Measurements from ENCODE around the gene SPOUT1. TPM values are rescaled to one million over a fixed set of nuclear protein-coding genes. Genes with fewer than 3 reads are reported as not detected.

The SPOUT1 gene
- total and polyA plus RNA-seq, 10 donors = 31.9 to 54.3 (median 40.1) TPM

GRCh38 chr9:128821584-128822406, 7.8 kb downstream of the SPOUT1 start:
- DNase-seq = no peak
- Histone ChIP-seq H3K36me3 (peaks cover 0 to 62% (median 56%) of the 10 kb centered on the region in 6 donors), H3K27me3 (replicated peaks in 1 of 7) (no peaks in the 10 kb centered on the region), H3K27ac (peak overlapping the region in 1 of 8 donors; percentile 6), H3K4me1 (peaks cover 7 to 41% (median 20%) of the 10 kb centered on the region in 6 donors), H3K9me3 (no peaks in the 10 kb centered on the region), H3K4me3 (no peak overlapping the region)
- TF ChIP-seq POLR2AphosphoS5 (IDR thresholded peaks at IDR 0.05) (no peak), CTCF (IDR thresholded peaks at IDR 0.05 in 8 of 11, conservative IDR thresholded peaks at IDR 0.05 in 3 of 11) (no peak), POLR2A (IDR thresholded peaks at IDR 0.05) (no peak)
- WGBS, 5 donors = 86 to 93% (median 92%) methylated on average over 15 to 16 of the region's 16 CpGs
- intact Hi-C loops (cut with DNase I; ENCODE audit: low total_unique reads) = no loop called here

DNA sequence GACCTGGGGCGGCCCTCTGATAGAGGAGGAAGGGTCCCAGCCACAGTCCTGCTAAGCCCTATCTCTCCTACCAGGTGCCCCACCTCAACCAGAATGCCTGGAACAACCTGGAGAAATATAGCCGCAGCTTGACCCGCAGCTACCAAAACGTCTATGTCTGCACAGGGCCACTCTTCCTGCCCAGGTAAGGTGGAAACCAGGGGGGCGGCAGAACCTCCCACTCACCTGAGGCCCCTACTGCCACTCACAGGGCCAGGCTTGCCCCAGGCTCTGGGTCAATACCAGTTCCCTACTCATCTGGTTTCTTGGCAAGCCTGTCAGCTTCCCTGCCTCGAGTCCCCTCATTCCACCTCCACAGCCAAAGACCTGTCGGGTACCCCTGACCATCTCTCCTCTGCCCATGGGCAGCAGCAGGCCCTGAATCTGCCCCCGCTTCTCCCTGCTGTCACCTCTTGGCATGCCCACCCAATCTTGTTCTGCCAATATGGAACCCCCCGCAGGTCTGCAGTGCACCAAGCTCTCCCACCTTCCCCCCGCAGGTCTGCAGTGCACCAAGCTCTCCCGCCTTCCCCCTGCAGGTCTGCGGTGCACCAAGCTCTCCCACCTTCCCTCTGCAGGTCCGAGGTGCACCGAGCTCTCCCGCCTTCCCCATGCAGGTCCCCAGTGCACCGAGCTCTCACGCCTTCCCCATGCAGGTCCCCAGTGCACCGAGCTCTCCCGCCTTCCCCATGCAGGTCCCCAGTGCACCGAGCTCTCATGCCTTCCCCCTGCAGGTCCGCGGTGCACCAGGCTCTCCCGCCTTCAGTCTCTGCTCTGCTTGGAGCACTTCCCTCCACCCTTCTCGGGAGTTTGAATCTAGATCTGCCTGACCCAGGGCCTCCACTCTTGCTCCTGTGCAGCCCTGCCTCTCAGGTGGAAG, 8.7 kb downstream of the SPOUT1 start:
- DNase-seq = no peak
- Histone ChIP-seq H3K4me1 (peaks cover 7 to 41% (median 20%) of the 10 kb centered on the region in 6 donors), H3K4me3 (no peak overlapping the region), H3K36me3 (peaks cover 0 to 54% (median 47%) of the 10 kb centered on the region in 6 donors), H3K9me3 (no peaks in the 10 kb centered on the region), H3K27me3 (replicated peaks in 1 of 7) (no peaks in the 10 kb centered on the region), H3K27ac (no peak overlapping the region)
- TF ChIP-seq CTCF (IDR thresholded peaks at IDR 0.05 in 8 of 11, conservative IDR thresholded peaks at IDR 0.05 in 3 of 11) (no peak), POLR2A (IDR thresholded peaks at IDR 0.05) (no peak), POLR2AphosphoS5 (IDR thresholded peaks at IDR 0.05) (no peak)
- 89 to 93% (median 91%) methylated on average over 24 of the region's 24 CpGs for WGBS, 5 donors
- intact Hi-C loops (cut with DNase I; ENCODE audit: low total_unique reads) = no loop called here

GRCh38 chr9:128819716-128820664, 9.6 kb downstream of the SPOUT1 start:
- no peak for DNase-seq
- H3K4me3 ChIP-seq = peak overlapping the region in 5 of 8 donors; percentile 71 to 79 (median 75)
- intact Hi-C loops (cut with DNase I; ENCODE audit: low total_unique reads) = no loop called here

More at GRCh38 chr9:128819716-128820664, 9.6 kb downstream of the SPOUT1 start:
- Histone ChIP-seq H3K27ac (no peak overlapping the region), H3K27me3 (replicated peaks in 1 of 7) (no peaks in the 10 kb centered on the region), H3K9me3 (no peaks in the 10 kb centered on the region), H3K36me3 (peaks cover 0 to 44% (median 38%) of the 10 kb centered on the region in 6 donors), H3K4me1 (peaks cover 7 to 41% (median 20%) of the 10 kb centered on the region in 6 donors)
- no peak for TF ChIP-seq POLR2A (IDR thresholded peaks at IDR 0.05)
- peak in 1 of 3 donors; percentile 36 for TF ChIP-seq POLR2AphosphoS5 (IDR thresholded peaks at IDR 0.05)
- TF ChIP-seq CTCF (IDR thresholded peaks at IDR 0.05 in 8 of 11, conservative IDR thresholded peaks at IDR 0.05 in 3 of 11) = no peak
- WGBS, 5 donors = 79 to 85% (median 80%) methylated on average over 14 to 18 of the region's 18 CpGs
